Pancreas (tissue), 10 donors: Measurements from ENCODE around the gene TTLL5. TPM values are rescaled to one million over a fixed set of nuclear protein-coding genes. Genes with fewer than 3 reads are reported as not detected.
"Not testable (repeated sequence)": the region's sequence is repeated elsewhere in the genome, so short reads cannot be mapped to it uniquely, and the experiment has no call there.

Experiments used
- ATAC-seq, 4 donors: fragments of 200-7000 bp; cut with Tn5 transposase; one replicate each; pipeline versions ENCODE4 v1.8.0 to v1.9.1; 2020; ENCODE audit warnings: mild to moderate bottlenecking in 4 of 4, moderate library complexity in 4 of 4
- DNase-seq, 6 donors: peaks; one replicate each; pipeline ENCODE4 v3.0.0-alpha.2; 2020
- FAIRE-seq: peaks from 2 replicates; lab custom pipeline; 2012; peaks lifted over from hg19 to GRCh38; lab: Jason Lieb, UNC
- H3K27ac ChIP-seq, 4 donors: fragments of 200-600 bp; sonication (generic); 1 replicate in 3 of 4; 2 replicates in 1 of 4; pipeline versions ENCODE4 v1.5.0 to v1.8.0; 2020
- H3K27me3 ChIP-seq, 4 donors: fragments of 200-600 bp; one replicate each; pipeline ENCODE4 v1.8.0; 2021
- H3K36me3 ChIP-seq, 3 donors: fragments of 200-600 bp; sonication (generic) in 1 of 3; one replicate each; pipeline versions ENCODE4 v1.5.0 to v1.8.0; 2020 to 2021
- H3K4me1 ChIP-seq, 3 donors: fragments of 200-600 bp; one replicate each; pipeline ENCODE4 v1.8.0; 2021
- H3K4me3 ChIP-seq, 4 donors: fragments of 200-600 bp; sonication (generic) in 2 of 4; one replicate each; pipeline versions ENCODE4 v1.5.0 to v1.8.0; 2020 to 2021
- H3K9me3 ChIP-seq, 4 donors: fragments of 200-600 bp; one replicate each; pipeline ENCODE4 v1.8.0; 2021
- WGBS, 2 donors: extraction: QIAGEN DNeasy Blood & Tissue Kit; methylation state at CpG; one replicate each; pipeline ENCODE4 v1.1.7; 2013; 5-methylcytosine and 5-hydroxymethylcytosine counted together
- intact Hi-C, 3 donors: fragments of 100-400 bp; cut with DNase I; formaldehyde crosslinking; loops; one replicate each; pipeline versions ENCODE4 v1.11.1 to v1.14.2; 2022
- polyA plus RNA-seq, 2 donors: library from polyadenylated mRNA; stranded (reverse); fragments of 200-250 nt; gene quantifications; one replicate each; pipeline ENCODE4 v1.2.3, GENCODE V29; 2013
- total RNA-seq, 6 donors: library from RNA; stranded (reverse); fragmentation: NEBNext Ultra II Directional in 4 of 6; extraction: Animal tissue kit (Norgen Biotek cat#: 25700) in 4 of 6; gene quantifications; one replicate each; pipeline versions ENCODE4 v1.2.1 to v1.2.4, GENCODE V29; 2021 to 2023
- TF ChIP-seq, protein P1 (sequence below), 4 donors: fragments of 200-600 bp; sonication (generic) in 3 of 4; IDR thresholded peaks; one replicate each; pipeline versions ENCODE4 v1.5.0 to v1.8.0; 2021; ENCODE audit warnings: antibody characterized with exemption in 4 of 4
- donor health status: healthy with polysubstance abuse.
- donor health status: DM: no; HTN: no; CAD: no; lungs with moderate emphysema.
- donor health status: DM: no; HTN: no; CAD: no.
- donor health status: control.
- donor health status: control.
- donor health status: Bipolar disorder and iron deficiency.
- donor health status: DM: yes; HTN: yes; CAD: no.
- donor health status: DM: no; HTN: no; CAD: no.
- donor health status: DM: no; HTN: no; CAD: no.
- donor health status: DM: yes; HTN: yes; CAD: no.

The TTLL5 gene
- total and polyA plus RNA-seq, 8 donors = 7.6 to 22.6 (median 12.0) TPM

GRCh38 chr14:75844486-75844885 lies 183.4 kb downstream of the TTLL5 start:
- DNase-seq = no peak
- Histone ChIP-seq H3K9me3 (no peaks in the 10 kb centered on the region), H3K27ac (no peak overlapping the region), H3K4me1 (peaks cover 0 to 19% (median 15%) of the 10 kb centered on the region in 3 donors), H3K36me3 (no peaks in the 10 kb centered on the region), H3K4me3 (no peak overlapping the region), H3K27me3 (no peaks in the 10 kb centered on the region)
- intact Hi-C loops = no loop called here
- ATAC-seq = no peak
- TF ChIP-seq, protein P1, sequence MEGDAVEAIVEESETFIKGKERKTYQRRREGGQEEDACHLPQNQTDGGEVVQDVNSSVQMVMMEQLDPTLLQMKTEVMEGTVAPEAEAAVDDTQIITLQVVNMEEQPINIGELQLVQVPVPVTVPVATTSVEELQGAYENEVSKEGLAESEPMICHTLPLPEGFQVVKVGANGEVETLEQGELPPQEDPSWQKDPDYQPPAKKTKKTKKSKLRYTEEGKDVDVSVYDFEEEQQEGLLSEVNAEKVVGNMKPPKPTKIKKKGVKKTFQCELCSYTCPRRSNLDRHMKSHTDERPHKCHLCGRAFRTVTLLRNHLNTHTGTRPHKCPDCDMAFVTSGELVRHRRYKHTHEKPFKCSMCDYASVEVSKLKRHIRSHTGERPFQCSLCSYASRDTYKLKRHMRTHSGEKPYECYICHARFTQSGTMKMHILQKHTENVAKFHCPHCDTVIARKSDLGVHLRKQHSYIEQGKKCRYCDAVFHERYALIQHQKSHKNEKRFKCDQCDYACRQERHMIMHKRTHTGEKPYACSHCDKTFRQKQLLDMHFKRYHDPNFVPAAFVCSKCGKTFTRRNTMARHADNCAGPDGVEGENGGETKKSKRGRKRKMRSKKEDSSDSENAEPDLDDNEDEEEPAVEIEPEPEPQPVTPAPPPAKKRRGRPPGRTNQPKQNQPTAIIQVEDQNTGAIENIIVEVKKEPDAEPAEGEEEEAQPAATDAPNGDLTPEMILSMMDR (IDR thresholded peaks at IDR 0.05) = no peak
- FAIRE-seq = no peak

- Histone ChIP-seq H3K27me3 (no peaks in the 10 kb centered on the region), H3K27ac (no peak overlapping the region), H3K9me3 (no peaks in the 10 kb centered on the region), H3K4me1 (peaks cover 0 to 19% (median 15%) of the 10 kb centered on the region in 3 donors), H3K4me3 (no peak overlapping the region), H3K36me3 (no peaks in the 10 kb centered on the region)
- intact Hi-C loops = no loop called here
- TF ChIP-seq, protein P1 (IDR thresholded peaks at IDR 0.05) = no peak
- ATAC-seq (no peak), DNase-seq (no peak), FAIRE-seq (no peak)
- 93 to 97% methylated on average over 4 of the region's 4 CpGs for WGBS, 2 donors
These were observed 184.2 kb downstream of the TTLL5 start for GRCh38 chr14:75845136-75845804.

DNA sequence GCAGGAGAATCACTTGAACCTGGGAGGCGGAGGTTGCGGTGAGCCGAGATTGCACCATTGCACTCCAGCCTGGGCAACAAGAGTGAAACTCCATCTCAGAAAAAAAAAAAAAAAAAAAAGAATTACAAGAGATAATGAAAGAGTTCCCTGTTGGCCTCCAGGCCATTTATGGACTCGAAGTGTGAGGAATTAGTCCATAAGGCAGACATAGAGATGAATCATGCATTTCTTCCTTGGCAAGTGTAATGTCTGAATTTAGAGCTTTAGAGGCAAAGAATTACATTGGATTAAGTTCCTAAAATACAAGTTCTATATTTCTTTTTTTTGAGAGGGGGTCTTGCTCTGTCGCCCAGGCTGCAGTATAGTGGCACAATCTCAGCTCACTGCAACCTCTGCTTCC lies 185.6 kb downstream of the TTLL5 start:
- H3K4me3 ChIP-seq, ATAC-seq, FAIRE-seq, intact Hi-C loops, H3K36me3 ChIP-seq, H3K27ac ChIP-seq, DNase-seq, H3K9me3 ChIP-seq, H3K27me3 ChIP-seq: not testable (repeated sequence)
- WGBS, 2 donors = 95 to 96% methylated on average over 5 of the region's 5 CpGs
- peaks cover 0 to 16% (median 15%) of the 10 kb centered on the region in 3 donors for H3K4me1 ChIP-seq

- DNase-seq = no peak
- Histone ChIP-seq H3K27ac (no peak overlapping the region), H3K4me1 (peaks cover 0 to 9% (median 8%) of the 10 kb centered on the region in 3 donors), H3K9me3 (no peaks in the 10 kb centered on the region), H3K4me3 (no peak overlapping the region), H3K36me3 (no peaks in the 10 kb centered on the region), H3K27me3 (no peaks in the 10 kb centered on the region)
- TF ChIP-seq, protein P1 (IDR thresholded peaks at IDR 0.05) = no peak
- intact Hi-C loops = no loop called here
- ATAC-seq = no peak
- WGBS, 2 donors = 87 to 90% methylated on average over 2 of the region's 2 CpGs
- no peak for FAIRE-seq
These were observed 186.5 kb downstream of the TTLL5 start for GRCh38 chr14:75847584-75847983.

DNA sequence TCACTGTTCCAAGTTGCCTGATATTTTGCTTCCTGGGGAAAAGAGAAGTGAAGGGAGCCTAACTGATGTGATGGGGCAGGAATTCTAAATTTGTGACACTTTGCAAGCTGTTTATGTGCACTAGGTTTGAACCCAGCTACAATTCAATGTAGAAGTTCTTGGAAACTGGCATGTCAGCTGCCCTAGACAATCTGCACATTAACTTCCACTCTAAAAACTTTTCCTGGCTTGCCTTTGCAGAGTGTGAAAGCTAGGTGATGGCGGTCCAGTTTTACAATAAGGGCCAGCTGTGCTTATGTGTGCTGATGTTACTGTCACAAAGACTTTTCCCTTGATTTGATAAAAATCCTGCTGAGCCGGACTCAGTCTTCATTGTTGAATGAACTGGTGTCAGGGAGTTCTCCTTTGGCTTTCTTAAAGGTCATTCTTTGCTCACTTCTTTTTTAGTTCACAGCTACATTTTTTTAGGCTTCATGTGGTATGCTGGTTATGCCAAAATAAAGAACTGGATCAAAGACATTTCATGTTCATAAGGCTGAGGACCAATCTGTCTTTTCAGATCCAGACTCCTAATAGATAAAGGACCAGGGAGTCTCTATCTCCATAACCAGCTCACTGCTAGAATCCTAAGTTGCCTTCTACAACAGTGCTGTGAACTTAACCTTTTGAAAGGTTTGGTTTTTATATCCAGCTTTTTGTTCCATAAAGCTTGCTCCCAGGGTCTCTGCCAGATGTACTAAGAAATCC lies 187.3 kb downstream of the TTLL5 start:
- 89 to 98% methylated on average over 2 of the region's 2 CpGs for WGBS, 2 donors
- intact Hi-C loops = no loop called here
- ATAC-seq (no peak), DNase-seq (no peak), FAIRE-seq (no peak)
- TF ChIP-seq, protein P1 (IDR thresholded peaks at IDR 0.05) = no peak
- H3K27me3 ChIP-seq = no peaks in the 10 kb centered on the region
- H3K36me3 ChIP-seq = no peaks in the 10 kb centered on the region
- no peaks in the 10 kb centered on the region for H3K9me3 ChIP-seq
- peaks cover 0 to 1% (median under 1%) of the 10 kb centered on the region in 3 donors for H3K4me1 ChIP-seq
- H3K4me3 ChIP-seq = no peak overlapping the region
- no peak overlapping the region for H3K27ac ChIP-seq
